MCF 10A (cell line): ENCODE data around the gene HSD3B2. TPM values are rescaled to one million over a fixed set of nuclear protein-coding genes. Genes with fewer than 3 reads are reported as not detected.

ENCODE experiments used
- BruUV-seq: library from RNA; stranded (reverse); fragments of 400-500 nt; replicated peaks from 2 replicates; lab custom pipeline; 2021; lab: Mats Ljungman, UMichigan
- CTCF ChIA-PET: fragments of 300-600 bp; sonication (Branson Sonifier 250); formaldehyde crosslinking; extraction: SDS; loops from one replicate; lab custom pipeline; 2021; ENCODE audit warnings: antibody characterized with exemption, inconsistent platforms; lab: Yijun Ruan, JAX
- POLR2A ChIA-PET: fragments of 300-600, 350-650 bp; sonication (Branson Sonifier 250); formaldehyde crosslinking; extraction: SDS; loops from one replicate; lab custom pipeline; 2020; ENCODE audit warnings: antibody characterized with exemption, inconsistent platforms; lab: Yijun Ruan, JAX
- DNase-seq: peaks from one replicate; pipeline ENCODE4 v3.0.0-alpha.2; 2018; ENCODE audit not compliant: unreplicated experiment
- H3K27ac Mint-ChIP-seq: one replicate; pipeline ENCODE4 v1.8.0; 2022; ENCODE audit warnings: mild to moderate bottlenecking, low read depth, mixed read lengths; ENCODE audit not compliant: unreplicated experiment
- H3K27me3 Mint-ChIP-seq: one replicate; pipeline ENCODE4 v1.8.0; 2022; ENCODE audit warnings: mixed read lengths; ENCODE audit not compliant: insufficient read depth, unreplicated experiment
- H3K36me3 Mint-ChIP-seq: one replicate; pipeline ENCODE4 v1.8.0; 2022; ENCODE audit warnings: mild to moderate bottlenecking, moderate library complexity, mixed read lengths; ENCODE audit not compliant: insufficient read depth, unreplicated experiment
- H3K4me1 Mint-ChIP-seq: one replicate; pipeline ENCODE4 v1.8.0; 2022; ENCODE audit warnings: mixed read lengths; ENCODE audit not compliant: insufficient read depth, unreplicated experiment
- H3K4me3 Mint-ChIP-seq: one replicate; pipeline ENCODE4 v1.8.0; 2022; ENCODE audit warnings: mild to moderate bottlenecking, moderate library complexity, mixed read lengths; ENCODE audit not compliant: unreplicated experiment
- H3K9me3 Mint-ChIP-seq: one replicate; pipeline ENCODE4 v1.8.0; 2022; ENCODE audit warnings: mixed read lengths; ENCODE audit not compliant: unreplicated experiment
- intact Hi-C: fragments of 100-400 bp; cut with micrococcal nuclease; formaldehyde crosslinking; loops from 2 replicates; pipeline ENCODE4 v1.14.1; 2022
- total RNA-seq: library from RNA; stranded (reverse); gene quantifications from 2 replicates; pipeline ENCODE4 v1.2.3, GENCODE V29; 2022
- TF ChIP-seq, protein P1 (sequence below): fragments of 200-600 bp; IDR thresholded peaks from one replicate; pipeline ENCODE4 v1.8.0; 2022; ENCODE audit warnings: antibody characterized with exemption, mild to moderate bottlenecking; ENCODE audit not compliant: unreplicated experiment

The HSD3B2 gene
- total RNA-seq, 1 experiment from 2014 or later = not detected

DNA sequence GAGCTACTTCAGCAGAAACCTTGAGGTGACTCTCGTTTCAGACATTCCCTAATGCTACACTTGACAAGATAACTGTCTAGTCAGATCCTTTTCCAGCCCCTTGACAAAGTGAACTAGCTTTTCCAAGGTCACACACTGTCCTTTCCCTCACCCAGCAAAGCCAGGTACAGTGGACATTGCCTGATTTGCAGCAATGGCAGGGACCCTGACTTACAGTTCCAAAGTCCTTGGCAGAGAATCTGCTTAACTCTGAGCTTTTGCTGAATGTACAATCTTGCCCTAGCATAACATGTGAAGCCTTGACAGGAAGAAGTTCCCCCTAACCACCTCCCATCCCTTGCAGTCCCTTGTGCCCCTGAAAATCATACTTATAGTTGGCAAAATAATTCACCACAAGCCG, 37.1 kb downstream of the HSD3B2 start:
- intact Hi-C loops = no loop called here
- no TSS peak for BruUV-seq

DNA sequence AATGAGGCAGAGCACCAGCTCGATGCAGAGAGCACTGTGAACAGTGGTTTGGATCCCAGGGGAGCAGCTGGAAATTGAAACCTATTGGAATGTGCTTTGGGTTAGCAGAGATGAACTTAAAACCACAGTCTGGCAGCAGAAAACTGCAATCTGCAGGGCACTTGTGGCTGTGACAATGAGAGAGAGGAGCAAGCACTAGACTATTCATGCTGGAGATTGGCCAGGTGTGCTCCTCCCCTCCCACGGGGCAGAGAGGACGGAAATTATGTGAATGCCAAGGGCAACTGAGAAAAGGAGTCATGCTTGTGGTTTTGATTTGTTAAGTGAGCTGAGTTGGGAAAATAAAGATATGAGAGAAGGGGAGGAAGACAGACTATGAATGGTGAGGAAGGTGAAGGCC, 38.1 kb downstream of the HSD3B2 start:
- Mint-ChIP-seq H3K4me1 (peaks cover 14% of the 10 kb centered on the region), H3K4me3 (peak overlapping the region; percentile 9), H3K27me3 (no peaks in the 10 kb centered on the region), H3K36me3 (no peaks in the 10 kb centered on the region), H3K9me3 (no peaks in the 10 kb centered on the region), H3K27ac (peak overlapping the region; percentile 24)
- intact Hi-C loops = no loop called here
- TF ChIP-seq, protein P1, sequence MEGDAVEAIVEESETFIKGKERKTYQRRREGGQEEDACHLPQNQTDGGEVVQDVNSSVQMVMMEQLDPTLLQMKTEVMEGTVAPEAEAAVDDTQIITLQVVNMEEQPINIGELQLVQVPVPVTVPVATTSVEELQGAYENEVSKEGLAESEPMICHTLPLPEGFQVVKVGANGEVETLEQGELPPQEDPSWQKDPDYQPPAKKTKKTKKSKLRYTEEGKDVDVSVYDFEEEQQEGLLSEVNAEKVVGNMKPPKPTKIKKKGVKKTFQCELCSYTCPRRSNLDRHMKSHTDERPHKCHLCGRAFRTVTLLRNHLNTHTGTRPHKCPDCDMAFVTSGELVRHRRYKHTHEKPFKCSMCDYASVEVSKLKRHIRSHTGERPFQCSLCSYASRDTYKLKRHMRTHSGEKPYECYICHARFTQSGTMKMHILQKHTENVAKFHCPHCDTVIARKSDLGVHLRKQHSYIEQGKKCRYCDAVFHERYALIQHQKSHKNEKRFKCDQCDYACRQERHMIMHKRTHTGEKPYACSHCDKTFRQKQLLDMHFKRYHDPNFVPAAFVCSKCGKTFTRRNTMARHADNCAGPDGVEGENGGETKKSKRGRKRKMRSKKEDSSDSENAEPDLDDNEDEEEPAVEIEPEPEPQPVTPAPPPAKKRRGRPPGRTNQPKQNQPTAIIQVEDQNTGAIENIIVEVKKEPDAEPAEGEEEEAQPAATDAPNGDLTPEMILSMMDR = no peak
- no TSS peak for BruUV-seq
- peak; percentile 86 for DNase-seq
- ChIA-PET POLR2A (interaction anchor here (0.6 kb wide), 1 partner anchor 91 kb away, joined by 5 read pairs; no protein-coding TSS in a partner anchor), CTCF (interaction anchor here (2.8 kb wide), 1 partner anchor 23 kb away, joined by 10 read pairs; no protein-coding TSS in a partner anchor)

More for the DNA sequence above, 37.1 kb downstream of the HSD3B2 start:
- ChIA-PET POLR2A (no interaction called here), CTCF (interaction anchor here (0.6 to 2.8 kb wide), 4 partner anchors 24 to 479 kb away, joined by 3 to 10 read pairs (median 4); no protein-coding TSS in a partner anchor)
- no peak for DNase-seq
- Mint-ChIP-seq H3K4me1 (peaks cover 14% of the 10 kb centered on the region), H3K27me3 (no peaks in the 10 kb centered on the region), H3K4me3 (no peak overlapping the region), H3K36me3 (no peaks in the 10 kb centered on the region), H3K9me3 (no peaks in the 10 kb centered on the region), H3K27ac (no peak overlapping the region)
- TF ChIP-seq, protein P1 = no peak

DNA sequence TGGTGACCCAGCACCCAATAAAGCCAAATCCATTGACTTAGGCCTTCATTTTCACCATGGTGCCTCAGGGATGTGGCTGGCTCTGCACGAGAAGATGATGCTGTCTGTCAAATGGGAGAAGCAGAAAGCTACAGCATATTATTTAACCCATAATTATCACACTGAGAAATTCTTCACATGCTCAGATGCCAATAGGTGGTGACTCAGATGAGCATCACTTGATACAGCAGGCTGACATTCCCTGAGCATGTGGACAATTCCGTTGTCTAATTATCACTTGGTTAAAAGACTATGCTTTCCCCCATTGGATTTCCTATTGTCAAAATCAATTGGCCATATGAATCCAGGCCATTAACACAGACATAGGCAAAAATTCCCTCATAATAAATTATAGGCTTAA, 48.0 kb downstream of the HSD3B2 start:
- no peaks in the 10 kb centered on the region for H3K27me3 Mint-ChIP-seq
- no peak overlapping the region for H3K4me3 Mint-ChIP-seq
- BruUV-seq = no TSS peak
- intact Hi-C loops = no loop called here
- no peaks in the 10 kb centered on the region for H3K9me3 Mint-ChIP-seq
- peaks cover 16% of the 10 kb centered on the region for H3K4me1 Mint-ChIP-seq
- ChIA-PET POLR2A (no interaction called here), CTCF (interaction anchor here (0.8 to 1.2 kb wide), 2 partner anchors 11 to 13 kb away, joined by 3 to 4 read pairs; no protein-coding TSS in a partner anchor)
- no peak for DNase-seq
- no peak overlapping the region for H3K27ac Mint-ChIP-seq
- TF ChIP-seq, protein P1 = no peak
- H3K36me3 Mint-ChIP-seq = no peaks in the 10 kb centered on the region

DNA sequence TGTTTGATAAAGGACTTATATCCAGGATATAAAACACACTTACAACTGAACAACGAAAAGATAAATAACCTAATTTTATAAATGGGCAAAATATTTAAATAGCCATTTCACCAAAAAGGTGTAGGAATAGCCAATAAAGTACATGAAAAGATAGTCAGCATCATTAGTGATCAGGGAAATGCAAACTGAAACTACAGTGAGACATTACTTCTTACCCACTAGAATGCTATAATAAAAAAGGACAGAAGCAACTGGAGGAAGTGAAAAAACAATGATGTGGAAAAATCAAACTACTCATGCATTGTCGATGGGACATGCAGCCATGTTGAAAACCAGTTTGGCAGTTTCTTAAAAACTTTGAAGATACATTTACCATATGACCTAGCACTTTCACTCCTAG, 48.6 kb downstream of the HSD3B2 start:
- intact Hi-C loops = no loop called here
- Mint-ChIP-seq H3K4me1 (peaks cover 20% of the 10 kb centered on the region), H3K4me3 (no peak overlapping the region), H3K36me3 (no peaks in the 10 kb centered on the region), H3K27ac (no peak overlapping the region), H3K9me3 (no peaks in the 10 kb centered on the region), H3K27me3 (no peaks in the 10 kb centered on the region)
- POLR2A ChIA-PET = no interaction called here
- DNase-seq = no peak
- CTCF ChIA-PET = no interaction called here
- BruUV-seq = no TSS peak
- TF ChIP-seq, protein P1 = no peak
